ENCODE measurements around the gene KRT81. TPM values are rescaled to one million over a fixed set of nuclear protein-coding genes. Genes with fewer than 3 reads are reported as not detected.

KRT81 gene
- total RNA-seq, 1 donor from 2014 or later, result not detected

DNA sequence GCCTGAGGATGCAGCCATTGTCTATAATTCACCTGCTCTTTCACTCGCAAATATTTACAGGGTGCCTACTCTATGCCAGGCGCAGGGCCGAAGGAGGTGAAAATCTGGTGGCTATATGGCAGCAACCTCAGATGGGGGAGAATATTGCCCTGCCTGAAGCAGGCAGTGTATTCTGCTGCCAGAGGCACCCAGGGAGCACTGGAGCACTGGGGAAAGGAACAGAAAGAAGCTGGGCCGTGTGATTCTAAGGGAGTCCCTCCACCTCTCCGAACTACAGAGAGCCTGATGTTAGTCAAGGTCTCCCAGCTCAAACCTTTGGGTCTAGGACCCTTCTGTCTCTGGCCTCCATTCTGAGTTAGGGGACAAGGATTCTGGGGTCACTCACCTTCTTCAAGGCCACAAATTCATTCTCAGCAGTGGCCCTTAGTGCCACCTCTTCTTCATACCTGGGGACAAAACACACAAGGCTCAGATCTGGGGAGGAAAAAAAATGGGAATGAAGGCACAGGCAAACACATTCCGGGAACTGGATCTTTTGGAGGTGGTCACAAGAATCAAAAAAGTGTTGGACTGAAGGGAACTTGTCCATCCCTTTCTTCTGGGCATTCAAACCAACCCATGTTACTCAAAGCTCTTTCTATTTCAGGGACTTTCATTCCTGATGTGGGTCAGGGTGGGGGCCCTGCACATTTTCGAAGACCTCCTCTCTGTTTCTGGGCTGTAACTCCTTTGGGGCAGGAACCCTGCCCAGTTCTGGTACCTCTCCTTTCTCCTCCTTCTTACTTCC lies 36.2 kb downstream of the KRT81 start:
- Histone ChIP-seq H3K4me2 (no peak overlapping the region), H4K20me1 (ENCODE audit: low read depth) (no peaks in the 10 kb centered on the region), H3K27ac (no peak overlapping the region), H3K4me3 (no peak overlapping the region), H3K4me1 (peaks cover 4% of the 10 kb centered on the region), H3F3A (ENCODE audit: low read depth) (no peaks in the 10 kb centered on the region), H3K36me3 (no peaks in the 10 kb centered on the region), H3K79me2 (ENCODE audit: low read depth) (no peaks in the 10 kb centered on the region), H3K9ac (no peak overlapping the region), H3K9me3 (ENCODE audit: low read depth) (no peaks in the 10 kb centered on the region), H3K27me3 (peaks cover 90% of the 10 kb centered on the region), H2AFZ (replicated peaks) (no peak overlapping the region)
- Mint-ChIP-seq H3K27me3 (ENCODE audit: insufficient read depth, low read depth) (peaks cover 32% of the 10 kb centered on the region), H3K27ac (peak overlapping the region; percentile 40), H3K4me1 (peaks cover 33% of the 10 kb centered on the region), H3K36me3 (no peaks in the 10 kb centered on the region), H3K9me3 (peaks cover 8% of the 10 kb centered on the region), H3K4me3 (peak overlapping the region; percentile 43)
- TF ChIP-seq EZH2phosphoT487 (IDR thresholded peaks at IDR 0.05) (no peak), EZH2 (IDR thresholded peaks at IDR 0.05) (no peak)
- TF ChIP-seq, protein P1, sequence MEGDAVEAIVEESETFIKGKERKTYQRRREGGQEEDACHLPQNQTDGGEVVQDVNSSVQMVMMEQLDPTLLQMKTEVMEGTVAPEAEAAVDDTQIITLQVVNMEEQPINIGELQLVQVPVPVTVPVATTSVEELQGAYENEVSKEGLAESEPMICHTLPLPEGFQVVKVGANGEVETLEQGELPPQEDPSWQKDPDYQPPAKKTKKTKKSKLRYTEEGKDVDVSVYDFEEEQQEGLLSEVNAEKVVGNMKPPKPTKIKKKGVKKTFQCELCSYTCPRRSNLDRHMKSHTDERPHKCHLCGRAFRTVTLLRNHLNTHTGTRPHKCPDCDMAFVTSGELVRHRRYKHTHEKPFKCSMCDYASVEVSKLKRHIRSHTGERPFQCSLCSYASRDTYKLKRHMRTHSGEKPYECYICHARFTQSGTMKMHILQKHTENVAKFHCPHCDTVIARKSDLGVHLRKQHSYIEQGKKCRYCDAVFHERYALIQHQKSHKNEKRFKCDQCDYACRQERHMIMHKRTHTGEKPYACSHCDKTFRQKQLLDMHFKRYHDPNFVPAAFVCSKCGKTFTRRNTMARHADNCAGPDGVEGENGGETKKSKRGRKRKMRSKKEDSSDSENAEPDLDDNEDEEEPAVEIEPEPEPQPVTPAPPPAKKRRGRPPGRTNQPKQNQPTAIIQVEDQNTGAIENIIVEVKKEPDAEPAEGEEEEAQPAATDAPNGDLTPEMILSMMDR (IDR thresholded peaks at IDR 0.05), result no peak
- DNase-seq (ENCODE audit: low spot score), result no peak

DNA sequence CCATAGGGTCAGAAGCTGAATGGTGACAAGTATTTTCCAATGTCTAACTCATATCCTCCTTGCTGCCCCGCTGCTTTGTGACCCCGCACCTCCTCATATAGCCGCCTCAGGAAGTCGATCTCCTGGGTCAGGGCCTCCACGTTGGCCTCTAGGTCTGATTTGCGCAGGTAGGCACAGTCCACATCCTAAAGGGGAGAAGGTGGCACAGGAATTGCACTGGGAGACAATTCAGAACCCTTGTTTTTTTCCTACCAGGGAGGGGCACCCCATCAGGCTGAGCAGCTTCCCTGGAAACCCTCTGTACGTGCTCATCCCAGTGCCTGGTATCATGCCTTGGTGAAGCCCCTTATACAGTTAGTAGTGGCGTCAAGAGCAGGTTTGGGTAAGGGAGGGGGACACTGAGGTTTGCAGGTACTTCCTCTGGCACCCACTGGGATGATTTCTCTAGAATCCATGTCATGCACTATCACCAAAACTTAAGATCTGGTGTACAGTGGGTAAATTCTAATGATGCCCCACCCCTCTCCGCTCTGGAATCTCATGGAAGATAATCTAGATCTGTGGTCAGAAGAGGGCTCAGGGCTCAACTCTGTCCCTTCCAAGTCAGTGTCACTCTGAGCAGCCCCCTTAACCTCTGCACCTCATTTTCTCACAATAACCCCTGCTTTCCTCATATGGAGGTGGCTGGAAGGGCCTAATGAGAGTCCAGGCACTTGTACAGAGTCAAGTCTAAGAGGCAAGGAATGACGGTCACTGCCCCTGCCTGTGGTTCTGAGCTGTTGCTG lies 37.0 kb downstream of the KRT81 start:
- no peak overlapping the region for H3K4me3 ChIP-seq
- H3K36me3 Mint-ChIP-seq, result no peaks in the 10 kb centered on the region
- no peaks in the 10 kb centered on the region for H3K79me2 ChIP-seq (ENCODE audit: low read depth)
- DNase-seq (ENCODE audit: low spot score), result no peak
- H3K36me3 ChIP-seq, result no peaks in the 10 kb centered on the region
- H3K9ac ChIP-seq, result no peak overlapping the region
- H3K27ac ChIP-seq, result no peak overlapping the region
- H3K4me3 Mint-ChIP-seq, result no peak overlapping the region
- peaks cover 6% of the 10 kb centered on the region for H3K4me1 ChIP-seq
- H3K27ac Mint-ChIP-seq, result no peak overlapping the region
- H3K9me3 ChIP-seq (ENCODE audit: low read depth), result no peaks in the 10 kb centered on the region
- TF ChIP-seq EZH2phosphoT487 (IDR thresholded peaks at IDR 0.05) (no peak), EZH2 (IDR thresholded peaks at IDR 0.05) (no peak)
- TF ChIP-seq, protein P1 (IDR thresholded peaks at IDR 0.05), result no peak
- no peak overlapping the region for H3K4me2 ChIP-seq
- H3K4me1 Mint-ChIP-seq, result peaks cover 36% of the 10 kb centered on the region
- no peak overlapping the region for H2AFZ ChIP-seq (replicated peaks)
- peaks cover 33% of the 10 kb centered on the region for H3K27me3 Mint-ChIP-seq (ENCODE audit: insufficient read depth, low read depth)
- no peaks in the 10 kb centered on the region for H4K20me1 ChIP-seq (ENCODE audit: low read depth)
- no peaks in the 10 kb centered on the region for H3F3A ChIP-seq (ENCODE audit: low read depth)
- H3K9me3 Mint-ChIP-seq, result peaks cover 3% of the 10 kb centered on the region
- H3K27me3 ChIP-seq, result peaks cover 90% of the 10 kb centered on the region

DNA sequence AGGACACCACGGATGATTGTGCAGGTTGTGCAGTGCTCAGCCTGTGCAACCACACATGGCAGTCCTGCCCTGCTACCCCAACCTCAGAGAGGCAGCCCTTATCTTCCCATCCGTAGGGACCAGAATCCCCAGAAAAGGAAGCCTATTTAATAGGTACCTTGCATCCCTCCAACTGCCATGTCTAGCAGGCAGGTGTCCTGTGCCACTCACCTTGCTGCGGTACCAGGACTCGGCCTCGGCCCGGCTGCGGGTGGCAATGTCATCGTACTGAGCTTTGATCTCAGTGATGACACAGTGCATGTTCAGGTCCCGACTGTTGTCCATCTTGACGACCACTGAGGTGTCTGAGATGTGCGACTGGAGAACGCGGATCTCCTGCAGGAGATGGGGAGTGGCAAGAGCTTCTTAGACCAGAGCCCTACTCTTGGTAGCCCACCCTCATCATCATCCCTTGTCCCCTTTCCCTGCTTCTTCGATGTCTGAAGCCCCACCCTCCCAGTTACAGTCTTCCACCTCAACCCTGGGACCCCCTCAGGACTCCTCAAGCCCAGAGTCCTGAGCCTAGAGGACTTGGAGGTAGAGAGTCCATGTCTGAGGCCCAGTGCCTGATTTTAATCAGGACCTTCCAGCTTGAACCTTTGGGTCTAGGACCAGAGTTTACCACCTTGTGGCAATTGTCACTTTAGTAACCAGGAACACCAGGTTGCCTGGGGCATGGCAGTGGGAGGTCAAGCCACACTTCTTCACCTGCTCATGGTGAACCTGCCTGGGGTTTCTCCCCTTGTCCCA lies 37.7 kb downstream of the KRT81 start:
- Mint-ChIP-seq H3K27me3 (ENCODE audit: insufficient read depth, low read depth) (peaks cover 35% of the 10 kb centered on the region), H3K9me3 (no peaks in the 10 kb centered on the region), H3K27ac (no peak overlapping the region), H3K4me1 (peaks cover 37% of the 10 kb centered on the region), H3K36me3 (no peaks in the 10 kb centered on the region), H3K4me3 (no peak overlapping the region)
- no peak overlapping the region for H3K9ac ChIP-seq
- H3K79me2 ChIP-seq (ENCODE audit: low read depth), result no peaks in the 10 kb centered on the region
- no peak overlapping the region for H2AFZ ChIP-seq (replicated peaks)
- H3K4me3 ChIP-seq, result no peak overlapping the region
- peaks cover 6% of the 10 kb centered on the region for H3K4me1 ChIP-seq
- no peaks in the 10 kb centered on the region for H3K36me3 ChIP-seq
- H3F3A ChIP-seq (ENCODE audit: low read depth), result no peaks in the 10 kb centered on the region
- DNase-seq (ENCODE audit: low spot score), result no peak
- peaks cover 90% of the 10 kb centered on the region for H3K27me3 ChIP-seq
- no peaks in the 10 kb centered on the region for H3K9me3 ChIP-seq (ENCODE audit: low read depth)
- H3K4me2 ChIP-seq, result no peak overlapping the region
- H3K27ac ChIP-seq, result no peak overlapping the region
- no peak for TF ChIP-seq EZH2phosphoT487 (IDR thresholded peaks at IDR 0.05)
- TF ChIP-seq, protein P1 (IDR thresholded peaks at IDR 0.05), result no peak
- TF ChIP-seq EZH2 (IDR thresholded peaks at IDR 0.05), result no peak
- no peaks in the 10 kb centered on the region for H4K20me1 ChIP-seq (ENCODE audit: low read depth)

All from neural progenitor cell (in vitro differentiated cells).